Measurements from ENCODE around the gene ZNF618.

DNA sequence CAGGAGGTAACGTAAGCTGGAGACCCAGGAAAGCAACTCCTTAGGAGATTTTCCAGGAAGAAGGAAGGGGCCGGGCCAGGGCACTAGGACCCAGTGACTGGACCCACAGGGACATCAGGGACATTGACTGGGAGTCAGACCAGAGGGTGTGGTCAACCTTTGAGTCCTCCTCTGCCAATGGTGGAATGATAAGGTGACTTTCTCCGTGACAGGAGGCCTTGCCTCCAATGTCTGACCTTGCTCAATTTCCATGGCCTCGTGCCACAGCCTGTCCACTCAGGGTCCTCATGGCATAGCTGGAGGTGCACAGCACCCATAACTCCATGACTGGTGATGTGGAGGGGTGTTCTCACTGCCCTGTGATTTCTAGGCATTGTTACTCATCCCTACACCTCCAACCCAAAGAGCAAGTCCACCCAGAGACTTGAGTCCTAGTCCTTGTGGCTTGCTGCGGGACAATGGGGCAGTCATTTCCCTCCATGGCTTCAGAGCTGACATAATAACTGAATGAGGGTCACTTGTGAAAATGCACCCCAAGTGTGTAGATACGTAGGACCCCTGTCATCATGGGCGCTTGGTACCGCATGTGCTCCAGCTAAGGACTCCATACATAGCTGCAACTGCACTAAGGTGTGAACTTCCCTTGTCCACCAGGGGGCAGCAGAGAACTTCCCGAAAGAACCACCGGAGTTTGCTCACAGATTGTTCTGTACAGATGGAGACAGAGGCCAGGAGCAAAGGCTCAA lies 206.1 kb downstream of the ZNF618 start:
- TF ChIP-seq, protein P1, sequence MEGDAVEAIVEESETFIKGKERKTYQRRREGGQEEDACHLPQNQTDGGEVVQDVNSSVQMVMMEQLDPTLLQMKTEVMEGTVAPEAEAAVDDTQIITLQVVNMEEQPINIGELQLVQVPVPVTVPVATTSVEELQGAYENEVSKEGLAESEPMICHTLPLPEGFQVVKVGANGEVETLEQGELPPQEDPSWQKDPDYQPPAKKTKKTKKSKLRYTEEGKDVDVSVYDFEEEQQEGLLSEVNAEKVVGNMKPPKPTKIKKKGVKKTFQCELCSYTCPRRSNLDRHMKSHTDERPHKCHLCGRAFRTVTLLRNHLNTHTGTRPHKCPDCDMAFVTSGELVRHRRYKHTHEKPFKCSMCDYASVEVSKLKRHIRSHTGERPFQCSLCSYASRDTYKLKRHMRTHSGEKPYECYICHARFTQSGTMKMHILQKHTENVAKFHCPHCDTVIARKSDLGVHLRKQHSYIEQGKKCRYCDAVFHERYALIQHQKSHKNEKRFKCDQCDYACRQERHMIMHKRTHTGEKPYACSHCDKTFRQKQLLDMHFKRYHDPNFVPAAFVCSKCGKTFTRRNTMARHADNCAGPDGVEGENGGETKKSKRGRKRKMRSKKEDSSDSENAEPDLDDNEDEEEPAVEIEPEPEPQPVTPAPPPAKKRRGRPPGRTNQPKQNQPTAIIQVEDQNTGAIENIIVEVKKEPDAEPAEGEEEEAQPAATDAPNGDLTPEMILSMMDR (IDR thresholded peaks at IDR 0.05; ENCODE audit: borderline replicate concordance, extremely low read depth, low read length, poor library complexity, severe bottlenecking) = peak; percentile 89
- no peak for TF ChIP-seq EZH2 (IDR thresholded peaks at IDR 0.05; ENCODE audit: borderline replicate concordance, low read depth, low read length, severe bottlenecking)
